Cardiac muscle cell (in vitro differentiated cells and primary cell): ENCODE results near the gene ZBTB46. TPM values are rescaled to one million over a fixed set of nuclear protein-coding genes. Genes with fewer than 3 reads are reported as not detected.

Experiments used
- DNase-seq, 2 donors: peaks; one replicate each; pipeline versions ENCODE4 v3.0.0 to v3.0.0-alpha.2; 2010 to 2017; ENCODE audit warnings: low read depth in 1 of 2, low spot score in 1 of 2
- H3K27ac ChIP-seq: fragments of 200-600 bp; sonication (generic); 2 replicates; pipeline ENCODE4 v1.5.1; 2016
- H3K27me3 ChIP-seq: fragments of 200-600 bp; sonication (generic); 2 replicates; pipeline ENCODE4 v1.6.0; 2016; ENCODE audit warnings: control low read depth
- H3K36me3 ChIP-seq: fragments of 200-600 bp; sonication (generic); 2 replicates; pipeline ENCODE4 v1.5.1; 2016; ENCODE audit warnings: control low read depth
- H3K4me1 ChIP-seq: fragments of 200-600 bp; sonication (generic); 2 replicates; pipeline ENCODE4 v1.8.1; 2017; ENCODE audit warnings: low read depth, mild to moderate bottlenecking, mixed run types
- H3K4me3 ChIP-seq: fragments of 200-600 bp; sonication (generic); 2 replicates; pipeline ENCODE4 v1.5.1; 2016; ENCODE audit warnings: mild to moderate bottlenecking
- H3K9me3 ChIP-seq: fragments of 200-600 bp; sonication (generic); 2 replicates; pipeline ENCODE4 v1.5.1; 2017; ENCODE audit warnings: low read depth, mild to moderate bottlenecking, control low read depth
- polyA plus RNA-seq: library from polyadenylated mRNA; unstranded; fragments of >200 nt; fragmentation: Nextera tagmentation; extraction: Ambion mirVana; gene quantifications from 2 replicates; pipeline ENCODE4 v1.2.1, GENCODE V29; 2016
- total RNA-seq: library from RNA; depleted of rRNA; stranded (reverse); fragments of >200 nt; gene quantifications from 2 replicates; pipeline ENCODE4 v1.2.3, GENCODE V29; 2016
- TF ChIP-seq, protein P1 (sequence below): IDR thresholded peaks from 2 replicates; pipeline ENCODE4 v1.5.1; 2012; ENCODE audit warnings: low read depth, mild to moderate bottlenecking, low read length

The ZBTB46 gene
- total and polyA plus RNA-seq, 2 experiments from 2014 or later = 24.1 to 53.4 TPM

DNA sequence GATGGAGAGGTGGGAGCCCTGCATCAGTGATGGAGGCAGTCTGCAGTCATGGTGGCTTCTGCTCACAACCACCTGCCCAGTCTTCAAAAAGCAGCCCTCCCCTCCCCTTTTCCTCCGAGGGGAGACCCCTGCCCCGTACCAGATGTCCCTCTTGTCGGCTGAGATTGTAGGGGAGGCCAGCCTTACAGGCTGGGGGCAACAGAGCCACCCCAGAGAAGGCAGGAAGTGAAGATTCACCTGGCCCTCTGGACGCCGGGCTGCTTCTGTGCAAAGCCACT lies 130.1 kb downstream of the ZBTB46 start:
- no peak for DNase-seq
- no peaks in the 10 kb centered on the region for H3K27me3 ChIP-seq
- H3K4me3 ChIP-seq = no peak overlapping the region
- peaks cover 6% of the 10 kb centered on the region for H3K4me1 ChIP-seq
- no peak overlapping the region for H3K27ac ChIP-seq
- no peaks in the 10 kb centered on the region for H3K9me3 ChIP-seq
- H3K36me3 ChIP-seq = peaks cover 15% of the 10 kb centered on the region
- TF ChIP-seq, protein P1, sequence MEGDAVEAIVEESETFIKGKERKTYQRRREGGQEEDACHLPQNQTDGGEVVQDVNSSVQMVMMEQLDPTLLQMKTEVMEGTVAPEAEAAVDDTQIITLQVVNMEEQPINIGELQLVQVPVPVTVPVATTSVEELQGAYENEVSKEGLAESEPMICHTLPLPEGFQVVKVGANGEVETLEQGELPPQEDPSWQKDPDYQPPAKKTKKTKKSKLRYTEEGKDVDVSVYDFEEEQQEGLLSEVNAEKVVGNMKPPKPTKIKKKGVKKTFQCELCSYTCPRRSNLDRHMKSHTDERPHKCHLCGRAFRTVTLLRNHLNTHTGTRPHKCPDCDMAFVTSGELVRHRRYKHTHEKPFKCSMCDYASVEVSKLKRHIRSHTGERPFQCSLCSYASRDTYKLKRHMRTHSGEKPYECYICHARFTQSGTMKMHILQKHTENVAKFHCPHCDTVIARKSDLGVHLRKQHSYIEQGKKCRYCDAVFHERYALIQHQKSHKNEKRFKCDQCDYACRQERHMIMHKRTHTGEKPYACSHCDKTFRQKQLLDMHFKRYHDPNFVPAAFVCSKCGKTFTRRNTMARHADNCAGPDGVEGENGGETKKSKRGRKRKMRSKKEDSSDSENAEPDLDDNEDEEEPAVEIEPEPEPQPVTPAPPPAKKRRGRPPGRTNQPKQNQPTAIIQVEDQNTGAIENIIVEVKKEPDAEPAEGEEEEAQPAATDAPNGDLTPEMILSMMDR = no peak

DNA sequence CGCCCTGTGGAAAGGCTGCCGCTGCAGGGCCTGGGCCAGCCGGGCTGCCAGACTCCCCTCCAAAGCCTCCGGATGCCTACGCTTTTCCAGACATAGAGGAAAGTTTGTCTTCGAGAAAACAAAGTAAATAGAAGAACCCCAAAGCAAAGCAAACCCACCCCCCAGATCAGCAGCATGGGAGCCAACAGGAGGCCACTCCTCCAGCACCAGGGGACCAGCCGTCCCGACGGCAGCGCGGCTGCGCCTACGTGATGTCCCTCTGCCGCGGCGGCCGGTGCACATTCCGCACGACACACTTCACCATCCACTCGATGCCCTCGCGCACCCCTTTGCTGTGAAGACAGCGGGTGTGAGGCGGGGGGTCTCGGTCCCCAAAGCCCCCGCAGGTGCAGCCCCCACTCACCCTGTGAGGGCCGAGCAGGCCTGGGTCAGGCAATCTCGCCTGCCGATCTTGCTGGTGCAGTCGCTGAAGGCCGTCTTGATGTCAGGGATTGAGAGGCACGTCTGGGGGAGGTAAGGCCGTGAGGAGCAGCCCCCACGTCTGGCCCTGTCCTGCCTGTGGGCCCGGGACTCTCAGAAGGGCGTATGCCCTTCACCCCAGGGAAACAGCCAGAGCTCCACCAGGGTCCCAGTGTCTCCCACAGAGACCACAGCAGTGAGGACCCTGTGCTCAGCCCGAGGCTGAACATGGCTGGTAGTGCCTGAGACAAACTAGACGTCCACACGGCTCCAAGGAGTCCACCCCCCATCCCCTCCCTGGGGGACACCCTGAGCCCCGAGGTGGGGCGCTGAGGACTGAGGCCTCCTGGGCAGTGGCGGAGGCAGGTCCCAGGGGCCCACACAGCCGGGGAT lies 130.6 kb downstream of the ZBTB46 start:
- H3K27ac ChIP-seq = no peak overlapping the region
- peaks cover 6% of the 10 kb centered on the region for H3K4me1 ChIP-seq
- no peaks in the 10 kb centered on the region for H3K9me3 ChIP-seq
- no peak for DNase-seq
- TF ChIP-seq, protein P1 = no peak
- H3K4me3 ChIP-seq = no peak overlapping the region
- H3K36me3 ChIP-seq = peaks cover 10% of the 10 kb centered on the region
- no peaks in the 10 kb centered on the region for H3K27me3 ChIP-seq

DNA sequence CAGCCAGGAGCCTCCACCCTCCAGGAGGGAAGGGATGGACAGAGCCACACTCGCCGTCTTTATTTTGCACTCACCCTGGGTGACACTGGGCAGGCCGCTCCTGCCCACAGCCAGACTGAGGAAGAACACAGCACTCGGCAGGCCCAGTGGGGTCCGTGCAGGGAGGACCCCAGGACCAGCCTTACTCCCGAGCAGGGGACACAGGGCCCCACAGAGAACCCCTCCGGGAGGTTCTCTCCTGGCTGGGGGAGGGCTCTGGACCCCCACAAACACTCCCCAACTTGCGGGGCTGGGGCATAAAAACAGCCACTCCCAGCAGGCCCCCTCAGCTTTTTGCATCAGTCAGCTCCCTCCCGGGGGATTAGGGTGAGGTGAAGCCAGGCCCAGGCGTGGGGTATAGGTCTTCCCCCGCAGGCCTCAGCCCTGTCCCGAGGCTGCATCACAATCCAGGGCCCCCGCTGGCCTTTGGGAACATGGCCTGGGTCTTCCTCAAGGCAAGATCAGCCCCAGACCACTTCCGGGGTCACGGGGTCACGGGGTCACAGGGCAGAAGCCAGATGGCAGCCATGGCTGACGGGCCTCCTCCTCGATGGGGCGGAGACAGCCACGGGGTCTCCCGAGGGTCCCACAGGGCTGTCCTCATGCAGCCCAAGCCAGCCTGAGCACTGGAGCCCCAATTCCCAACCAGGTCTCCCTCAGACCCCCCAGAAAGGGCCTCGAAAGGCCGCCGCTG lies 131.4 kb downstream of the ZBTB46 start:
- Histone ChIP-seq H3K27ac (no peak overlapping the region), H3K4me3 (no peak overlapping the region), H3K4me1 (peaks cover 6% of the 10 kb centered on the region), H3K36me3 (peaks cover 4% of the 10 kb centered on the region), H3K9me3 (no peaks in the 10 kb centered on the region), H3K27me3 (no peaks in the 10 kb centered on the region)
- TF ChIP-seq, protein P1 = no peak
- no peak for DNase-seq

DNA sequence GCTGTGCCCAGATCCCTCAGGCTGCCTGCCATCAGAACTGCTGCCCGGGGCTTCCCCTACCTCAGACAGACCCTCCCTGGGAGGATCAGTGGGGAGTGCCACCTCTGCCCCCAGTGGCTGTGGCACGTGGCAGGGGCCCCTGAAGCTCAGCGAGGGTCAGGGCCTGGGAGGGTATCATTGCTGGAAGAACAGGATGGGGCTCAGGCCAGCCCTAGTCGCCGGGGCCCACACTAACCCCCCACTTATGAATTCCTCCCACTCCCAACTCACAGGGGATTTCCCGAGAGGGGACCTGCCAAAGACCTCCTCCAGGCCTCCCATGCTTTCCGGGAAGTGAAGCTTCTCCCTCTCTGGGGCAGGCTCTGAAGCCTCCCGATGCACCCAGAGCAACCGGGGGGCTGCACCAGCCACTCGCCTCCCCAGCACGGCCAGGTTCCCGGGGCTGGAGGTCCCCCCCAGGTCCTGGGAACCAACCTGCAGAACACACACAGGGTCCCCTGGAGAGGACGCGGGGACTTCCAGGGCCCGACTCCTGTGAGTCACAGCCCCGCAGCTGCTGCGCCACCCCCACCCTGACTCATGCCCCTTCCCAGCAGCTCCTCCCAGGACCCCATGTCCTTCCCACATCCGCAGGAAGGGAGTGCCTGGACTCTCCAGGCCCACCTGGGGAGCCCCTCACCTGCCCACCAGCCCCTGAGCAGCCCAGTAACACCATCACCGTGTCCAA lies 132.2 kb downstream of the ZBTB46 start:
- no peaks in the 10 kb centered on the region for H3K9me3 ChIP-seq
- no peak overlapping the region for H3K4me3 ChIP-seq
- TF ChIP-seq, protein P1 = no peak
- DNase-seq = peak in 1 of 2 donors; percentile 84
- H3K36me3 ChIP-seq = no peaks in the 10 kb centered on the region
- H3K27ac ChIP-seq = no peak overlapping the region
- H3K27me3 ChIP-seq = no peaks in the 10 kb centered on the region
- peaks cover 6% of the 10 kb centered on the region for H3K4me1 ChIP-seq

DNA sequence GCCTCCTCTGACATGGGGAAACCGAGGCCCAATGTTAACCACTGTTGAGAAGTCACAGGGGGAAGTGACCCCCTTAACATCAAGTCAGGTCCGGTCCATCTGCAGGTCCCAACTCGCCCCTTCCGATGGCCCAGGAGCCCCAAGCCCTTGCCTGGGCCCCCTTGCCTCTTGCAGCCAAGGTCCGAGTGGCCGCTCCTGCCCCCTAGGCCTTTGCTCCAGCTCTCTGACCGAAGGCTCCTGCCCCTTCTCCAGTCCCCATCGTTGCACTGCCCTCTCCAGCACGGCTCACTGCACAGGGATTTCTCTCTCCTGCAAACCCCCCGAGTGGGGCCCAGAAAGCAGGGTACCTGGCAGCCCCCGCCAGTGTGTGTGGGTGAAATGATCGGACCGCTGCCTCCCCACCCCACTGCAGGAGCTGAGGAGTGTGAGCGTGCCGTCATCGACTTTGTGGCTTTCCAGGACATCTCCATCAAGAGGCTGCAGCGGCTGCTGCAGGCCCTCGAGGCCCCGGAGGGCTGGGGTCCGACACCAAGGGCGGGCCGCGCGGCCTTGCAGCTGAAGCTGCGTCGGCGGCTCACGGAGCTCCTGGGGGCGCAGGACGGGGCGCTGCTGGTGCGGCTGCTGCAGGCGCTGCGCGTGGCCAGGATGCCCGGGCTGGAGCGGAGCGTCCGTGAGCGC lies 133.1 kb downstream of the ZBTB46 start:
- TF ChIP-seq, protein P1 = no peak
- no peaks in the 10 kb centered on the region for H3K27me3 ChIP-seq
- H3K9me3 ChIP-seq = no peaks in the 10 kb centered on the region
- H3K4me1 ChIP-seq = peaks cover 6% of the 10 kb centered on the region
- H3K27ac ChIP-seq = no peak overlapping the region
- no peak overlapping the region for H3K4me3 ChIP-seq
- no peak for DNase-seq
- no peaks in the 10 kb centered on the region for H3K36me3 ChIP-seq
